ENCODE results near the gene KCNQ5. TPM values are rescaled to one million over a fixed set of nuclear protein-coding genes. Genes with fewer than 3 reads are reported as not detected.
A peak's percentile ranks its signal among the peaks of the same experiment; 100 is the strongest.

The KCNQ5 gene
- total and polyA plus RNA-seq, 10 of the 15 experiments (the other 5 are each of a cell fraction or from before 2014, with no cell fraction given), result 0.60 to 16.2 (median 3.2) TPM

- ChIA-PET SMC1A (ENCODE audit: uncharacterized antibody, unreplicated experiment) (interaction anchor here (0.7 to 6.3 kb wide), 17 partner anchors 10 to 427 kb away, joined by 3 to 38 read pairs (median 4); no protein-coding TSS in a partner anchor), POLR2A (interaction anchor here (1.5 kb wide), 1 partner anchor 102 kb away, joined by 4 read pairs; no protein-coding TSS in a partner anchor), CTCF (interaction anchor here (0.6 to 1.7 kb wide), 5 partner anchors 19 to 530 kb away, joined by 3 to 4 read pairs (median 3); no protein-coding TSS in a partner anchor), RAD21 (ENCODE audit: unreplicated experiment) (interaction anchor here (0.9 to 2.8 kb wide), 13 partner anchors 11 to 405 kb away, joined by 3 to 13 read pairs (median 5); no protein-coding TSS in a partner anchor)
- H3K4me3 ChIP-seq, result no peak overlapping the region
- in situ Hi-C loops (cut with MboI) (no loop called here), intact Hi-C loops (cut with micrococcal nuclease; ENCODE audit: unreplicated experiment) (no loop called here)
- 4% methylated on average over 2 of the region's 2 CpGs for WGBS (ENCODE audit: insufficient coverage, insufficient replicate concordance, low lambda C conversion rate, missing lambda C conversion rate)
- peak; percentile 99 for ATAC-seq
- BruUV-seq (replicated peaks), result no TSS peak
- H3K4me1 ChIP-seq (ENCODE audit: control insufficient read depth, insufficient read depth, low read length), result peaks cover 2% of the 10 kb centered on the region; the same call in 1 of the 2 replicates
- FAIRE-seq, result peak; percentile 98
- peaks cover 5% of the 10 kb centered on the region for H3K79me2 ChIP-seq (ENCODE audit: control insufficient read depth, insufficient read depth, low read length)
- H3K9ac ChIP-seq (ENCODE audit: control insufficient read depth, insufficient read depth, low read length), result no peak overlapping the region
- no peak overlapping the region for H3K27ac ChIP-seq (ENCODE audit: control insufficient read depth, insufficient read depth)
- H4K20me1 ChIP-seq (ENCODE audit: control insufficient read depth, insufficient read depth), result no peaks in the 10 kb centered on the region
- peaks cover 7% of the 10 kb centered on the region for H3K9me3 ChIP-seq (replicated peaks; ENCODE audit: control insufficient read depth, insufficient read depth, low read length)
- H3K27me3 ChIP-seq (replicated peaks in 1 of 2; ENCODE audit: control insufficient read depth in 2 of 2, insufficient read depth in 2 of 2, low read length in 1 of 2), result no peaks in the 10 kb centered on the region
- H3K4me2 ChIP-seq (ENCODE audit: control insufficient read depth, insufficient read depth), result peak overlapping the region; percentile 61
- no peaks in the 10 kb centered on the region for H3K36me3 ChIP-seq (ENCODE audit: control insufficient read depth in 2 of 2, insufficient read depth in 2 of 2, low read length in 1 of 2)
- H2AFZ ChIP-seq (ENCODE audit: control insufficient read depth, low read depth, low read length), result no peak overlapping the region
- peak; percentile 58 for DNase-seq (ENCODE audit: low read depth, low spot score)
- TF ChIP-seq SP1 (IDR thresholded peaks at IDR 0.05; ENCODE audit: low read depth, low read length) (no peak), WRNIP1 (IDR thresholded peaks at IDR 0.05; ENCODE audit: borderline replicate concordance, low read depth, low read length) (no peak), MYC (IDR thresholded peaks at IDR 0.05; ENCODE audit: insufficient read depth, insufficient read length, insufficient replicate concordance, low read length, severe bottlenecking) (no peak), BCLAF1 (IDR thresholded peaks at IDR 0.05) (no peak), ETV6 (conservative IDR thresholded peaks at IDR 0.05 in 1 of 2, IDR thresholded peaks at IDR 0.05 in 1 of 2; ENCODE audit: borderline replicate concordance in 1 of 2, low read depth in 1 of 2) (no peak), GATAD2B (conservative IDR thresholded peaks at IDR 0.05; ENCODE audit: low read depth) (no peak), NRF1 (conservative IDR thresholded peaks at IDR 0.05; ENCODE audit: low read depth, low read length) (no peak), CREB1 (IDR thresholded peaks at IDR 0.05; ENCODE audit: low read depth) (no peak), CREM (IDR thresholded peaks at IDR 0.05; ENCODE audit: low read depth) (no peak), TBL1XR1 (IDR thresholded peaks at IDR 0.05; ENCODE audit: low read depth, low read length) (no peak), HDAC2 (IDR thresholded peaks at IDR 0.05) (no peak), YBX1 (IDR thresholded peaks at IDR 0.05) (no peak), IKZF2 (IDR thresholded peaks at IDR 0.05) (0 out of 4 replicates have a peak, but pooled peaks of 1 of the 2 experiments have one; percentile 19), IRF4 (IDR thresholded peaks at IDR 0.05; ENCODE audit: low read depth, low read length) (no peak), ZBTB4 (CRISPR knock-in tag; IDR thresholded peaks at IDR 0.05) (no peak), SPI1 (IDR thresholded peaks at IDR 0.05; ENCODE audit: borderline replicate concordance, insufficient read depth, low read depth, low read length) (no peak), POU2F2 (IDR thresholded peaks at IDR 0.05; ENCODE audit: borderline replicate concordance, low read depth, low read length) (peak; percentile 40; the same call in 1 of the 3 replicates), NFIC (IDR thresholded peaks at IDR 0.05; ENCODE audit: low read depth, low read length) (peak; percentile 49; the same call in 1 of the 2 replicates), ASH2L (IDR thresholded peaks at IDR 0.05; ENCODE audit: borderline replicate concordance, low read depth) (no peak), BHLHE40 (IDR thresholded peaks at IDR 0.05; ENCODE audit: borderline replicate concordance in 1 of 2, low read depth in 2 of 2, low read length in 1 of 2) (no peak)
Observed at GRCh38 chr6:72724545-72724944, 102.7 kb downstream of the KCNQ5 start.

Data from GM12878 (cell line).